ENCODE data around the gene KIF19. TPM values are rescaled to one million over a fixed set of nuclear protein-coding genes. Genes with fewer than 3 reads are reported as not detected.
A peak's percentile ranks its signal among the peaks of the same experiment; 100 is the strongest.

KIF19 gene
- total RNA-seq, 4 donors from 2014 or later: 77.4 to 211 (median 117) TPM

GRCh38 chr17:74351552-74352210 is 25.7 kb downstream of the KIF19 start:
- peaks cover 0 to 8% (median 0%) of the 10 kb centered on the region in 3 donors for H3K36me3 ChIP-seq
- H3K27me3 ChIP-seq: peaks cover 0 to 66% of the 10 kb centered on the region in 2 donors
- H3K9me3 ChIP-seq: no peaks in the 10 kb centered on the region
- DNase-seq (ENCODE audit: low spot score in 2 of 2): no peak
- H3K4me1 ChIP-seq: peaks cover 0 to 10% (median 0%) of the 10 kb centered on the region in 4 donors
- TF ChIP-seq EP300 (IDR thresholded peaks at IDR 0.05) (no peak), POLR2A (IDR thresholded peaks at IDR 0.05) (no peak), CTCF (IDR thresholded peaks at IDR 0.05) (no peak)
- H3K27ac ChIP-seq: peak overlapping the region in 1 of 4 donors; percentile 63
- WGBS, 2 donors: 16 to 67% methylated on average over 1 to 31 of the region's 55 CpGs
- H3K4me3 ChIP-seq: no peak overlapping the region

- WGBS, 2 donors: 80 to 86% methylated on average over 8 to 10 of the region's 10 CpGs
- no peak for TF ChIP-seq EP300 (IDR thresholded peaks at IDR 0.05)
- TF ChIP-seq POLR2A (IDR thresholded peaks at IDR 0.05): no peak
- no peak for TF ChIP-seq CTCF (IDR thresholded peaks at IDR 0.05)
- Histone ChIP-seq H3K4me3 (no peak overlapping the region), H3K4me1 (peaks cover 0 to 20% (median 4%) of the 10 kb centered on the region in 4 donors), H3K36me3 (peaks cover 0 to 8% (median 0%) of the 10 kb centered on the region in 3 donors), H3K27ac (peak overlapping the region in 1 of 4 donors; percentile 63), H3K27me3 (peaks cover 0 to 83% of the 10 kb centered on the region in 2 donors), H3K9me3 (no peaks in the 10 kb centered on the region)
- no peak for DNase-seq (ENCODE audit: low spot score in 2 of 2)
These were observed 27.5 kb downstream of the KIF19 start for GRCh38 chr17:74353446-74354060.

- WGBS, 2 donors: 23 to 58% methylated on average over 2 to 14 of the region's 29 CpGs
- TF ChIP-seq CTCF (IDR thresholded peaks at IDR 0.05) (peak; percentile 27 to 52 (median 31)), EP300 (IDR thresholded peaks at IDR 0.05) (no peak)
- no peaks in the 10 kb centered on the region for H3K9me3 ChIP-seq
- no peak overlapping the region for H3K4me3 ChIP-seq
- H3K4me1 ChIP-seq: peaks cover 0 to 20% (median 4%) of the 10 kb centered on the region in 4 donors
- H3K27ac ChIP-seq: peak overlapping the region in 1 of 4 donors; percentile 63
- H3K27me3 ChIP-seq: peaks cover 0 to 89% of the 10 kb centered on the region in 2 donors
- DNase-seq (ENCODE audit: low spot score in 2 of 2): no peak
- peaks cover 0 to 8% (median 0%) of the 10 kb centered on the region in 3 donors for H3K36me3 ChIP-seq
These were observed 28.1 kb downstream of the KIF19 start for GRCh38 chr17:74354123-74354522.

GRCh38 chr17:74354561-74354960 is 28.5 kb downstream of the KIF19 start:
- no peak for TF ChIP-seq CTCF (IDR thresholded peaks at IDR 0.05)
- TF ChIP-seq POLR2A (IDR thresholded peaks at IDR 0.05): no peak
- no peak for TF ChIP-seq EP300 (IDR thresholded peaks at IDR 0.05)
- Histone ChIP-seq H3K9me3 (no peaks in the 10 kb centered on the region), H3K27ac (peak overlapping the region in 1 of 4 donors; percentile 63), H3K4me3 (no peak overlapping the region), H3K36me3 (peaks cover 0 to 8% (median 0%) of the 10 kb centered on the region in 3 donors), H3K4me1 (peaks cover 0 to 20% (median 4%) of the 10 kb centered on the region in 4 donors), H3K27me3 (peaks cover 0 to 93% of the 10 kb centered on the region in 2 donors)
- 74 to 86% methylated on average over 6 to 10 of the region's 10 CpGs for WGBS, 2 donors
- DNase-seq (ENCODE audit: low spot score in 2 of 2): no peak

- H3K27me3 ChIP-seq: peaks cover 0 to 96% of the 10 kb centered on the region in 2 donors
- WGBS, 2 donors: 94 to 96% methylated on average over 6 to 7 of the region's 8 CpGs
- H3K4me1 ChIP-seq: peaks cover 0 to 20% (median 4%) of the 10 kb centered on the region in 4 donors
- no peaks in the 10 kb centered on the region for H3K9me3 ChIP-seq
- DNase-seq (ENCODE audit: low spot score in 2 of 2): no peak
- no peak overlapping the region for H3K4me3 ChIP-seq
- TF ChIP-seq CTCF (IDR thresholded peaks at IDR 0.05) (no peak), EP300 (IDR thresholded peaks at IDR 0.05) (no peak), POLR2A (IDR thresholded peaks at IDR 0.05) (no peak)
- H3K27ac ChIP-seq: peak overlapping the region in 1 of 4 donors; percentile 63
- H3K36me3 ChIP-seq: peaks cover 0 to 8% (median 0%) of the 10 kb centered on the region in 3 donors
These were observed 29.0 kb downstream of the KIF19 start for GRCh38 chr17:74355065-74355464.
